ENCODE measurements around the gene DNM3.

DNM3 gene

GRCh38 chr1:172332230-172332629 lies 490.9 kb downstream of the DNM3 start:
- no peaks in the 10 kb centered on the region for H3K9me3 ChIP-seq (ENCODE audit: insufficient read depth, low read depth, low read length)
- H3K36me3 ChIP-seq (ENCODE audit: insufficient read depth, low read depth, low read length): no peaks in the 10 kb centered on the region
- H3K4me1 ChIP-seq (ENCODE audit: insufficient read depth, low read length): no peaks in the 10 kb centered on the region
- no peak overlapping the region for H3K4me3 ChIP-seq (ENCODE audit: low read length)
- H3K27ac ChIP-seq (ENCODE audit: low read length): no peak overlapping the region
- no peak overlapping the region for H3K9ac ChIP-seq (ENCODE audit: low read depth, low read length)
- no peaks in the 10 kb centered on the region for H3K27me3 ChIP-seq (ENCODE audit: insufficient read depth, low read length)

GRCh38 chr1:172335377-172335776 lies 494.1 kb downstream of the DNM3 start:
- H3K27me3 ChIP-seq (ENCODE audit: insufficient read depth, low read length): no peaks in the 10 kb centered on the region
- H3K4me1 ChIP-seq (ENCODE audit: insufficient read depth, low read length): no peaks in the 10 kb centered on the region
- no peak overlapping the region for H3K9ac ChIP-seq (ENCODE audit: low read depth, low read length)

GRCh38 chr1:172338295-172338735 lies 497.0 kb downstream of the DNM3 start:
- Histone ChIP-seq H3K9ac (ENCODE audit: low read depth, low read length) (no peak overlapping the region), H3K36me3 (ENCODE audit: insufficient read depth, low read depth, low read length) (no peaks in the 10 kb centered on the region), H3K27ac (ENCODE audit: low read length) (no peak overlapping the region), H3K9me3 (ENCODE audit: insufficient read depth, low read depth, low read length) (no peaks in the 10 kb centered on the region), H3K4me1 (ENCODE audit: insufficient read depth, low read length) (peaks cover 20% of the 10 kb centered on the region), H3K27me3 (ENCODE audit: insufficient read depth, low read length) (no peaks in the 10 kb centered on the region), H3K4me3 (ENCODE audit: low read length) (no peak overlapping the region)

More at GRCh38 chr1:172335377-172335776, 494.1 kb downstream of the DNM3 start:
- H3K4me3 ChIP-seq (ENCODE audit: low read length): no peak overlapping the region
- no peak overlapping the region for H3K27ac ChIP-seq (ENCODE audit: low read length)
- no peaks in the 10 kb centered on the region for H3K36me3 ChIP-seq (ENCODE audit: insufficient read depth, low read depth, low read length)
- no peaks in the 10 kb centered on the region for H3K9me3 ChIP-seq (ENCODE audit: insufficient read depth, low read depth, low read length)

GRCh38 chr1:172339842-172340241 lies 498.5 kb downstream of the DNM3 start:
- Histone ChIP-seq H3K27me3 (ENCODE audit: insufficient read depth, low read length) (no peaks in the 10 kb centered on the region), H3K27ac (ENCODE audit: low read length) (no peak overlapping the region), H3K9me3 (ENCODE audit: insufficient read depth, low read depth, low read length) (no peaks in the 10 kb centered on the region), H3K9ac (ENCODE audit: low read depth, low read length) (no peak overlapping the region), H3K4me3 (ENCODE audit: low read length) (no peak overlapping the region), H3K4me1 (ENCODE audit: insufficient read depth, low read length) (peaks cover 31% of the 10 kb centered on the region), H3K36me3 (ENCODE audit: insufficient read depth, low read depth, low read length) (no peaks in the 10 kb centered on the region)

GRCh38 chr1:172340520-172340919 lies 499.2 kb downstream of the DNM3 start:
- H3K4me1 ChIP-seq (ENCODE audit: insufficient read depth, low read length): peaks cover 31% of the 10 kb centered on the region

GRCh38 chr1:172341697-172342096 lies 500.4 kb downstream of the DNM3 start:
- Histone ChIP-seq H3K36me3 (ENCODE audit: insufficient read depth, low read depth, low read length) (no peaks in the 10 kb centered on the region), H3K27me3 (ENCODE audit: insufficient read depth, low read length) (no peaks in the 10 kb centered on the region), H3K4me1 (ENCODE audit: insufficient read depth, low read length) (peaks cover 31% of the 10 kb centered on the region), H3K9ac (ENCODE audit: low read depth, low read length) (no peak overlapping the region), H3K4me3 (ENCODE audit: low read length) (no peak overlapping the region), H3K27ac (ENCODE audit: low read length) (no peak overlapping the region), H3K9me3 (ENCODE audit: insufficient read depth, low read depth, low read length) (peaks cover 2% of the 10 kb centered on the region; the same call in 1 of the 2 replicates)

More at GRCh38 chr1:172340520-172340919, 499.2 kb downstream of the DNM3 start:
- Histone ChIP-seq H3K4me3 (ENCODE audit: low read length) (no peak overlapping the region), H3K27me3 (ENCODE audit: insufficient read depth, low read length) (no peaks in the 10 kb centered on the region), H3K27ac (ENCODE audit: low read length) (no peak overlapping the region), H3K36me3 (ENCODE audit: insufficient read depth, low read depth, low read length) (no peaks in the 10 kb centered on the region), H3K9ac (ENCODE audit: low read depth, low read length) (no peak overlapping the region), H3K9me3 (ENCODE audit: insufficient read depth, low read depth, low read length) (no peaks in the 10 kb centered on the region)

- no peaks in the 10 kb centered on the region for H3K36me3 ChIP-seq (ENCODE audit: insufficient read depth, low read depth, low read length)
- peaks cover 12% of the 10 kb centered on the region for H3K9me3 ChIP-seq (ENCODE audit: insufficient read depth, low read depth, low read length)
- H3K9ac ChIP-seq (ENCODE audit: low read depth, low read length): no peak overlapping the region
- H3K4me1 ChIP-seq (ENCODE audit: insufficient read depth, low read length): peaks cover 31% of the 10 kb centered on the region
- H3K4me3 ChIP-seq (ENCODE audit: low read length): no peak overlapping the region
- H3K27me3 ChIP-seq (ENCODE audit: insufficient read depth, low read length): no peaks in the 10 kb centered on the region
- H3K27ac ChIP-seq (ENCODE audit: low read length): no peak overlapping the region
Observed at GRCh38 chr1:172342584-172343239, 501.4 kb downstream of the DNM3 start.

GRCh38 chr1:172343240-172344160 lies 502.2 kb downstream of the DNM3 start:
- no peaks in the 10 kb centered on the region for H3K36me3 ChIP-seq (ENCODE audit: insufficient read depth, low read depth, low read length)
- peaks cover 31% of the 10 kb centered on the region for H3K4me1 ChIP-seq (ENCODE audit: insufficient read depth, low read length)
- no peak overlapping the region for H3K9ac ChIP-seq (ENCODE audit: low read depth, low read length)
- no peak overlapping the region for H3K4me3 ChIP-seq (ENCODE audit: low read length)
- H3K27me3 ChIP-seq (ENCODE audit: insufficient read depth, low read length): no peaks in the 10 kb centered on the region
- peaks cover 16% of the 10 kb centered on the region for H3K9me3 ChIP-seq (ENCODE audit: insufficient read depth, low read depth, low read length)
- H3K27ac ChIP-seq (ENCODE audit: low read length): no peak overlapping the region

GRCh38 chr1:172344444-172344843 lies 503.1 kb downstream of the DNM3 start:
- Histone ChIP-seq H3K9me3 (ENCODE audit: insufficient read depth, low read depth, low read length) (peaks cover 16% of the 10 kb centered on the region), H3K36me3 (ENCODE audit: insufficient read depth, low read depth, low read length) (no peaks in the 10 kb centered on the region), H3K4me3 (ENCODE audit: low read length) (no peak overlapping the region), H3K9ac (ENCODE audit: low read depth, low read length) (no peak overlapping the region), H3K4me1 (ENCODE audit: insufficient read depth, low read length) (peaks cover 31% of the 10 kb centered on the region), H3K27ac (ENCODE audit: low read length) (no peak overlapping the region), H3K27me3 (ENCODE audit: insufficient read depth, low read length) (no peaks in the 10 kb centered on the region)

- Histone ChIP-seq H3K36me3 (ENCODE audit: insufficient read depth, low read depth, low read length) (no peaks in the 10 kb centered on the region), H3K9ac (ENCODE audit: low read depth, low read length) (no peak overlapping the region), H3K4me1 (ENCODE audit: insufficient read depth, low read length) (peaks cover 31% of the 10 kb centered on the region), H3K9me3 (ENCODE audit: insufficient read depth, low read depth, low read length) (peaks cover 16% of the 10 kb centered on the region), H3K4me3 (ENCODE audit: low read length) (no peak overlapping the region), H3K27me3 (ENCODE audit: insufficient read depth, low read length) (no peaks in the 10 kb centered on the region), H3K27ac (ENCODE audit: low read length) (no peak overlapping the region)
Observed at GRCh38 chr1:172345077-172345476, 503.8 kb downstream of the DNM3 start.

GRCh38 chr1:172347416-172347815 lies 506.1 kb downstream of the DNM3 start:
- Histone ChIP-seq H3K27ac (ENCODE audit: low read length) (no peak overlapping the region), H3K4me1 (ENCODE audit: insufficient read depth, low read length) (peaks cover 20% of the 10 kb centered on the region), H3K9ac (ENCODE audit: low read depth, low read length) (no peak overlapping the region), H3K9me3 (ENCODE audit: insufficient read depth, low read depth, low read length) (peaks cover 16% of the 10 kb centered on the region), H3K4me3 (ENCODE audit: low read length) (no peak overlapping the region), H3K36me3 (ENCODE audit: insufficient read depth, low read depth, low read length) (no peaks in the 10 kb centered on the region), H3K27me3 (ENCODE audit: insufficient read depth, low read length) (no peaks in the 10 kb centered on the region)

- no peaks in the 10 kb centered on the region for H3K36me3 ChIP-seq (ENCODE audit: insufficient read depth, low read depth, low read length)
- peaks cover 16% of the 10 kb centered on the region for H3K9me3 ChIP-seq (ENCODE audit: insufficient read depth, low read depth, low read length)
- no peaks in the 10 kb centered on the region for H3K27me3 ChIP-seq (ENCODE audit: insufficient read depth, low read length)
- H3K27ac ChIP-seq (ENCODE audit: low read length): no peak overlapping the region
- no peak overlapping the region for H3K4me3 ChIP-seq (ENCODE audit: low read length)
- peaks cover 5% of the 10 kb centered on the region; the same call in 1 of the 2 replicates for H3K4me1 ChIP-seq (ENCODE audit: insufficient read depth, low read length)
- H3K9ac ChIP-seq (ENCODE audit: low read depth, low read length): no peak overlapping the region
Observed at GRCh38 chr1:172350856-172351255, 509.6 kb downstream of the DNM3 start.

All from iPS-20b (cell line).